ENCODE measurements around the gene TP53RK. TPM values are rescaled to one million over a fixed set of nuclear protein-coding genes. Genes with fewer than 3 reads are reported as not detected.

TP53RK gene
- total RNA-seq, 1 donor from 2014 or later = 11.9 TPM

- H3K36me3 ChIP-seq = peaks cover 31% of the 10 kb centered on the region
- no peak for DNase-seq
- H3K27ac ChIP-seq = peak overlapping the region; percentile 96
- H3K4me3 ChIP-seq = peak overlapping the region; percentile 85
- H3K9me3 ChIP-seq = no peaks in the 10 kb centered on the region
- TF ChIP-seq CTCF (IDR thresholded peaks at IDR 0.05) = no peak
- peaks cover 36% of the 10 kb centered on the region for H3K4me1 ChIP-seq
- no peaks in the 10 kb centered on the region for H3K27me3 ChIP-seq (ENCODE audit: low read depth)
- intact Hi-C loops (cut with DNase I) = no loop called here
- ATAC-seq = peak in 1 of 2 donors; percentile 11
These were observed 828 bp downstream of the TP53RK start for GRCh38 chr20:46688151-46689081.

DNA sequence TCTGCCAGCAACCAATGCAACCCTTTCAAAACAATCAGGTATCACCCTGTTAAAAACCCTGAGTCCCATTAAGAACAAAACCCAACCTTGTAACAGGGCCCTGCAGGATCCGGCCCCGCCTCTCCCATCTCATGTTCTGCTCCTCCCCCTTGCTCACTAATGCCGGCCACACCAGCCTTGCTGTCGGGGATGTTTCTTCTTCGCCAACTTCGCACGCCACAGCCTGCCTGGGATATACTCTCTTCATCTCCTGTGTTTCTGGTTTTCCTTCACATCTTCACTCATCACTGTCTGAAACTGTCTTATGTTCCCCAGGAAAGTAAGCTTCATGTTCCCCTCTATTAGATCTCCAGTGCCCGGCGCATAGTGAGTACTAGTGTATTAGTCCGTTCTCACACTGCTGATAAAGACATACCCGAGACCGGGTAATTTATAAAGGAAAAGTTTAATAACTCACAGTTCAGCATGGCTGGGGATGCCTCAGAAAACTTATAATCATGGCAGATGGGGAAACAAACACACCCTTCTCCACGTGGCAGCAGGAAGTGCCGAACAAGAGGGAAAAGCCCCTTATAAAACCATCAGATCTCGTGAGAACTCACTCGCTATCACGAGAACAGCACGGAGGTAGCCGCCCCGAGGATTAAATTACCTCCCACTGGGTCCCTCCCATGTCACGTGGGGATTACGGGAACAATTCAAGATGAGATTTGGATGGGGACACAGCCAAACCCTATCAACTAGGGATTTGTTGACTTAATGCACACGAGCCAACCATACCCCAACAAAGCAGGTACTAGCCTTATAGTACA lies 5.1 kb downstream of the TP53RK start:
- intact Hi-C loops (cut with DNase I) = no loop called here
- Histone ChIP-seq H3K4me3 (peak overlapping the region; percentile 44), H3K27ac (no peak overlapping the region), H3K4me1 (peaks cover 56% of the 10 kb centered on the region), H3K36me3 (peaks cover 31% of the 10 kb centered on the region), H3K27me3 (ENCODE audit: low read depth) (no peaks in the 10 kb centered on the region), H3K9me3 (no peaks in the 10 kb centered on the region)
- peak; percentile 72 to 81 for ATAC-seq
- TF ChIP-seq CTCF (IDR thresholded peaks at IDR 0.05) = no peak
- DNase-seq = peak; percentile 68

DNA sequence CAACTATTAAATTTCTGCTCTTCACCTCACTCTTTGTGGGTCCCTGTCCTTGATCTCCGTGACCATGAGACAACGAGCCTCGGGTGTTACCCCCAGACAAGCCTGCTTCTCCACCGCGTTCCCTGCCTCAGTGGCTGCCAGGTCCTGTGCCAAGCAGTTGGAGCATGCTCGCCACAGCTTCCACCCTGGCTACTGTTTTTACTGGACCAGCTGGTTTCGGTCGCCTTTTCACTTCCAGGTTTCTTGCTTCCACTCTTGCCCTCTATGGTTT lies 5.6 kb downstream of the TP53RK start:
- peak overlapping the region; percentile 44 for H3K4me3 ChIP-seq
- ATAC-seq (no peak), DNase-seq (no peak)
- H3K4me1 ChIP-seq = peaks cover 56% of the 10 kb centered on the region
- peaks cover 31% of the 10 kb centered on the region for H3K36me3 ChIP-seq
- no peak for TF ChIP-seq CTCF (IDR thresholded peaks at IDR 0.05)
- no peak overlapping the region for H3K27ac ChIP-seq
- intact Hi-C loops (cut with DNase I) = no loop called here
- H3K9me3 ChIP-seq = no peaks in the 10 kb centered on the region
- H3K27me3 ChIP-seq (ENCODE audit: low read depth) = no peaks in the 10 kb centered on the region

- peak overlapping the region; percentile 44 for H3K4me3 ChIP-seq
- TF ChIP-seq CTCF (IDR thresholded peaks at IDR 0.05) = no peak
- DNase-seq (no peak), ATAC-seq (no peak)
- peaks cover 31% of the 10 kb centered on the region for H3K36me3 ChIP-seq
- intact Hi-C loops (cut with DNase I) = no loop called here
- H3K4me1 ChIP-seq = peaks cover 51% of the 10 kb centered on the region
- no peak overlapping the region for H3K27ac ChIP-seq
- no peaks in the 10 kb centered on the region for H3K9me3 ChIP-seq
- H3K27me3 ChIP-seq (ENCODE audit: low read depth) = no peaks in the 10 kb centered on the region
These were observed 6.1 kb downstream of the TP53RK start for GRCh38 chr20:46683011-46683667.

GRCh38 chr20:46682063-46682821 lies 7.0 kb downstream of the TP53RK start:
- H3K36me3 ChIP-seq = peaks cover 31% of the 10 kb centered on the region
- H3K9me3 ChIP-seq = no peaks in the 10 kb centered on the region
- peaks cover 42% of the 10 kb centered on the region for H3K4me1 ChIP-seq
- DNase-seq = no peak
- H3K27me3 ChIP-seq (ENCODE audit: low read depth) = no peaks in the 10 kb centered on the region
- H3K27ac ChIP-seq = no peak overlapping the region
- no peak for TF ChIP-seq CTCF (IDR thresholded peaks at IDR 0.05)
- intact Hi-C loops (cut with DNase I) = no loop called here
- no peak overlapping the region for H3K4me3 ChIP-seq
- no peak for ATAC-seq

All from lower lobe of right lung (tissue), 2 donors.